Parathyroid adenoma (tissue), 2 donors: ENCODE results near the gene TSHZ2.

Experiments
- H2AFZ ChIP-seq: fragments of 300-600 bp; sonication (generic); one replicate; pipeline ENCODE4 v1.7.0; 2017; ENCODE audit warnings: antibody characterized with exemption, mild to moderate bottlenecking
- H3K27ac ChIP-seq: fragments of 300-600 bp; sonication (generic); one replicate; pipeline ENCODE4 v1.7.0; 2017
- H3K27me3 ChIP-seq: fragments of 300-600 bp; sonication (generic); one replicate; pipeline ENCODE4 v1.7.0; 2017; ENCODE audit warnings: low read length; ENCODE audit not compliant: control insufficient read depth, insufficient read depth
- H3K36me3 ChIP-seq: fragments of 300-600 bp; sonication (generic); one replicate; pipeline ENCODE4 v1.7.0; 2017; ENCODE audit warnings: low read length; ENCODE audit not compliant: control insufficient read depth, insufficient read depth
- H3K4me1 ChIP-seq: fragments of 300-600 bp; sonication (generic); one replicate; pipeline ENCODE4 v1.7.0; 2017; ENCODE audit warnings: control low read depth
- H3K4me2 ChIP-seq: fragments of 300-600 bp; sonication (generic); one replicate; pipeline ENCODE4 v1.7.0; 2017; ENCODE audit warnings: low read length
- H3K4me3 ChIP-seq: fragments of 300-600 bp; sonication (generic); one replicate; pipeline ENCODE4 v1.7.0; 2017; ENCODE audit warnings: low read depth, low read length
- H3K79me2 ChIP-seq: fragments of 300-600 bp; sonication (generic); one replicate; pipeline ENCODE4 v1.7.0; 2017; ENCODE audit warnings: control low read depth
- H3K9ac ChIP-seq: fragments of 300-600 bp; sonication (generic); one replicate; pipeline ENCODE4 v1.7.0; 2017; ENCODE audit warnings: mild to moderate bottlenecking
- H3K9me3 ChIP-seq: fragments of 300-600 bp; sonication (generic); one replicate; pipeline ENCODE4 v1.7.0; 2017; ENCODE audit warnings: low read length; ENCODE audit not compliant: control insufficient read depth
- TF ChIP-seq, protein P1 (sequence below): fragments of 300-600 bp; sonication (generic); IDR thresholded peaks from one replicate; pipeline ENCODE4 v1.7.0; 2017; ENCODE audit warnings: antibody characterized with exemption, mild to moderate bottlenecking
- donor health status: primary hyperparathyroidism.

Gene TSHZ2

DNA sequence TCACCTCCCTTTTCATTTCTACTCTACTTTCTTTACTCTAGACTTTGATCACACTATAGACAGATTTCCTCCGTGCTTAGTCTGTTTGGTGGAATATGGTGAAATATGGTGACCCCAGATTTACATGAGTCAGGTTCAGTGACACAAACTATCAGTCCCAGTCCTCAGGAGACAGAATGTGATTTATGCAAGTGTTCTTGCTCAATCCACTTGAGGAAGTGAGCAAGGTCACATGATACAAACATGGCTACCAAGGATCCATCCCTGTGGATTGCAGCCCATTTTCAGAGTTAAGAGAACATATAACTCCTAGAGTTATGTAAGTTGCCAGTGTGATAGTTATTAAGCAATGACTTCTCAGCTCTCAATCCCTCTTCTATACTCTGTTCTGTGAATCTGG, 23.7 kb upstream of the TSHZ2 start:
- Histone ChIP-seq H3K4me2 (no peak overlapping the region), H3K79me2 (no peaks in the 10 kb centered on the region)
- TF ChIP-seq, protein P1, sequence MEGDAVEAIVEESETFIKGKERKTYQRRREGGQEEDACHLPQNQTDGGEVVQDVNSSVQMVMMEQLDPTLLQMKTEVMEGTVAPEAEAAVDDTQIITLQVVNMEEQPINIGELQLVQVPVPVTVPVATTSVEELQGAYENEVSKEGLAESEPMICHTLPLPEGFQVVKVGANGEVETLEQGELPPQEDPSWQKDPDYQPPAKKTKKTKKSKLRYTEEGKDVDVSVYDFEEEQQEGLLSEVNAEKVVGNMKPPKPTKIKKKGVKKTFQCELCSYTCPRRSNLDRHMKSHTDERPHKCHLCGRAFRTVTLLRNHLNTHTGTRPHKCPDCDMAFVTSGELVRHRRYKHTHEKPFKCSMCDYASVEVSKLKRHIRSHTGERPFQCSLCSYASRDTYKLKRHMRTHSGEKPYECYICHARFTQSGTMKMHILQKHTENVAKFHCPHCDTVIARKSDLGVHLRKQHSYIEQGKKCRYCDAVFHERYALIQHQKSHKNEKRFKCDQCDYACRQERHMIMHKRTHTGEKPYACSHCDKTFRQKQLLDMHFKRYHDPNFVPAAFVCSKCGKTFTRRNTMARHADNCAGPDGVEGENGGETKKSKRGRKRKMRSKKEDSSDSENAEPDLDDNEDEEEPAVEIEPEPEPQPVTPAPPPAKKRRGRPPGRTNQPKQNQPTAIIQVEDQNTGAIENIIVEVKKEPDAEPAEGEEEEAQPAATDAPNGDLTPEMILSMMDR = no peak

GRCh38 chr20:52953020-52953419, 19.1 kb upstream of the TSHZ2 start:
- no peak overlapping the region for H3K27ac ChIP-seq
- no peaks in the 10 kb centered on the region for H3K79me2 ChIP-seq
- H3K27me3 ChIP-seq = no peaks in the 10 kb centered on the region
- H3K36me3 ChIP-seq = no peaks in the 10 kb centered on the region
- no peaks in the 10 kb centered on the region for H3K9me3 ChIP-seq
- no peak overlapping the region for H2AFZ ChIP-seq
- no peaks in the 10 kb centered on the region for H3K4me1 ChIP-seq
- H3K9ac ChIP-seq = no peak overlapping the region
- H3K4me3 ChIP-seq = no peak overlapping the region
- no peak overlapping the region for H3K4me2 ChIP-seq
- TF ChIP-seq, protein P1 = no peak

More for the DNA sequence above, 23.7 kb upstream of the TSHZ2 start:
- H3K9me3 ChIP-seq = no peaks in the 10 kb centered on the region
- H3K36me3 ChIP-seq = no peaks in the 10 kb centered on the region
- H3K27me3 ChIP-seq = no peaks in the 10 kb centered on the region
- no peak overlapping the region for H3K4me3 ChIP-seq
- no peak overlapping the region for H3K9ac ChIP-seq
- H3K4me1 ChIP-seq = no peaks in the 10 kb centered on the region
- no peak overlapping the region for H3K27ac ChIP-seq
- H2AFZ ChIP-seq = no peak overlapping the region

- H3K9me3 ChIP-seq = no peaks in the 10 kb centered on the region
- H3K36me3 ChIP-seq = no peaks in the 10 kb centered on the region
- H3K4me2 ChIP-seq = no peak overlapping the region
- no peak overlapping the region for H3K4me3 ChIP-seq
- H2AFZ ChIP-seq = no peak overlapping the region
- H3K27ac ChIP-seq = no peak overlapping the region
- H3K79me2 ChIP-seq = no peaks in the 10 kb centered on the region
- H3K9ac ChIP-seq = no peak overlapping the region
- H3K4me1 ChIP-seq = no peaks in the 10 kb centered on the region
- TF ChIP-seq, protein P1 = no peak
- H3K27me3 ChIP-seq = no peaks in the 10 kb centered on the region
Observed at GRCh38 chr20:52954849-52955248, 17.3 kb upstream of the TSHZ2 start.

- Histone ChIP-seq H3K9ac (no peak overlapping the region), H3K79me2 (no peaks in the 10 kb centered on the region), H3K4me1 (no peaks in the 10 kb centered on the region), H3K27me3 (no peaks in the 10 kb centered on the region), H3K4me3 (no peak overlapping the region), H3K36me3 (no peaks in the 10 kb centered on the region), H3K9me3 (no peaks in the 10 kb centered on the region), H2AFZ (no peak overlapping the region), H3K27ac (no peak overlapping the region), H3K4me2 (no peak overlapping the region)
- TF ChIP-seq, protein P1 = no peak
Observed at GRCh38 chr20:52958211-52958610, 13.9 kb upstream of the TSHZ2 start.

- H3K79me2 ChIP-seq = no peaks in the 10 kb centered on the region
Observed at GRCh38 chr20:52959125-52959524, 13.0 kb upstream of the TSHZ2 start.

More at GRCh38 chr20:52959125-52959524, 13.0 kb upstream of the TSHZ2 start:
- H3K4me1 ChIP-seq = no peaks in the 10 kb centered on the region
- TF ChIP-seq, protein P1 = no peak
- no peak overlapping the region for H3K4me2 ChIP-seq
- H3K9me3 ChIP-seq = no peaks in the 10 kb centered on the region
- no peak overlapping the region for H3K4me3 ChIP-seq
- H2AFZ ChIP-seq = no peak overlapping the region
- no peaks in the 10 kb centered on the region for H3K27me3 ChIP-seq
- H3K36me3 ChIP-seq = no peaks in the 10 kb centered on the region
- no peak overlapping the region for H3K9ac ChIP-seq
- H3K27ac ChIP-seq = no peak overlapping the region
